NT2/D1 (cell line): Measurements from ENCODE around the gene FGFR1OP2.

Source experiments
- YY1 ChIP-seq: IDR thresholded peaks from 2 replicates; pipeline ENCODE4 v1.6.1; 2011; ENCODE audit not compliant: insufficient read length, insufficient read depth
- ZNF274 ChIP-seq: IDR thresholded peaks from 2 replicates; pipeline ENCODE4 v1.6.1; 2011; ENCODE audit warnings: mild to moderate bottlenecking, low read depth, low read length

DNA sequence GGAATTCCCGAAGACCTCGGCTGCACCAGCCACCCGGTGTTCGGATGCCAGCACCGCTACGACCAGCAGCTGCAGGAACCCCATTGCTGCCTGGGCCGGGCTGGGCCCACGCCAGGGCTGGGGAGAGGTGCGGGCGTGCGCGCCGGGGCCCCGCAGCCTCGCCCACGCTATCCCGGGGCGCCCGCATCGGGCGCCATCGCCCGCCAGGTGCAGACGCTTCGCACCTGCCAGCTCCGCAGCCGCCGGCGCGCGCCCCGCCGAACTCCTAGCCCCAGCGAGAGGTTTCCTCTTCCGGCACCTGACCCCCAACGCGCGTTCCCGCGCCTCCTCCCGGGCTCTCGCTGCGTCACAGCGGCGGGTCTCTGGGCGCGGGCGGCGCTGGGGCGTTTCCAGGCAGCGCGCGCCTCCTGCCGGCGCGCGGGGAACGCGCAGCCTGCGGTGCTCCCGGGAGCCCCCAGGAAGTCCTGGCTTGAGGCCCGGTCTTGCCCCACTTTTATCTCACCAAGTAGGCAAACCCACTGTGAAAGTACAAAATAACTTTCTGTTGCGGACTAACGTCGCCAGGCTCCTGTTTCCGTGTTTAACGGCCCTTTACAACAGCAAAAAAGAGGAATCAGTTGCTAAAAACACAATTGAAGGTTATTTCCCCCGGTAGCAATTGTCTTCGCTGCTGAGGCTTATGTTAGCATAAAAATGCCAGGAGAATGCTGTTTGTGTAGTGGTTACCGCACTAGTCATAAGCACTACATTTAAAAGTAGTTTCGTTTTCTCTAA is 76.0 kb downstream of the FGFR1OP2 start, which contains the start of gene TM7SF3:
- no peak for TF ChIP-seq ZNF274
- no peak for TF ChIP-seq YY1
